LoVo (cell line): Measurements from ENCODE around the gene FNDC3B.
"Not testable (repeated sequence)": the region's sequence is repeated elsewhere in the genome, so short reads cannot be mapped to it uniquely, and the experiment has no call there.

Source experiments
- DNase-seq: peaks from one replicate; pipeline ENCODE4 v3.0.0-alpha.2; 2016; ENCODE audit warnings: low spot score

The FNDC3B gene

GRCh38 chr3:172367205-172368105, 328.1 kb downstream of the FNDC3B start:
- no peak for DNase-seq

- DNase-seq = not testable (repeated sequence)
These were observed 329.2 kb downstream of the FNDC3B start for GRCh38 chr3:172368556-172368955.

DNA sequence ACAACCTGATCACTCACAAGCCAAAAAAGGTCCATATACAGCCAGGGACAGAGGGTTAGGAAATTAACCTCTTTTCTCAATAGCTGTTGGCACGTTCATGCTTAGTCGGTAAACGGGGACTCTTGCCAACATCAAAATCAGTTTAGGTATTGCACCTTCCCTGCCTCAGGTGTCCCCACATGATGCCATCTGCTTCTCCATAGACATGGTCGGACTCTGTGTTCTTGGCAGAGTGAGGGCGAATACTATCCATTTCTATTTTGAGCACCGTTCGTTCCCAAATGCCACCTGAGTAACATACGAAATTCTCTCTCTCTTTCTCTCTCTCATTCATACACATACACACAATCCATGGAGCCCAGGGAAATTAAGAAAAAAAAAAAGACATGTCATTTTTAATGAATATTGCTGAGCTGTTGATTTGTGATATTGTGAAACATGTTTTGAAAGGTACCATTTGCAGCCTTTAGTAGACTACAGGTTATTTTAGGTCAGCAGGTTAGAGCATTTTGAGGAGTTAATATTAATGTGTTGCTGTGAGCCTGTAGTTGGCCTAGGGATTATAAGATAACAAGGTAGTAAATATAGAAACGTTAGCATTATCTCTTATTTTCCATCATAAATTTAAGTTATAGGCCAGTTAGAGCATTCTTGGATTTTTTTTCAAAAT, 330.3 kb downstream of the FNDC3B start:
- no peak for DNase-seq

- no peak for DNase-seq
These were observed 331.0 kb downstream of the FNDC3B start for GRCh38 chr3:172370419-172370818.

GRCh38 chr3:172371544-172371943, 332.2 kb downstream of the FNDC3B start:
- no peak for DNase-seq

DNA sequence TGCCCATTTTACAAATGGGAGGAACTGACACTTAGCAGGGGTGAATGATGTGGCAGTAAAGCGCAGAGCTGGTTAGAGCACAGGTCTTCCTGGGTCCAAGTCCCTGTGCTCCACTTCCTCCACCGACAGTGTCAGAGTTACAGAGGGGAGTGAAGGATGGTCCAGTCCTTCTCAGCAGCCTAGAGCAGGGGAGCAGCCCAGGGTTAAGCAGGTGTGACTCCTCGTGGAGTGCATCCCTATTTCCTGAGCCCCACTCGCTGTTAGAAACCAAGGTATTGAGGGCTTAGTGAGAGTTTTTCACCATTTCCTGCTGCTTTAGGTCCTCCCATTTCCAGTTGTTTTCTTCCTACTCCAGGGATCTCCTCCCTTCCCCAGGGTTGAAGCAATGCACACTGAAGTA, 333.5 kb downstream of the FNDC3B start:
- DNase-seq = no peak

- no peak for DNase-seq
These were observed 334.5 kb downstream of the FNDC3B start for GRCh38 chr3:172373912-172374311.

- no peak for DNase-seq
These were observed 335.9 kb downstream of the FNDC3B start for GRCh38 chr3:172375206-172375850.

DNA sequence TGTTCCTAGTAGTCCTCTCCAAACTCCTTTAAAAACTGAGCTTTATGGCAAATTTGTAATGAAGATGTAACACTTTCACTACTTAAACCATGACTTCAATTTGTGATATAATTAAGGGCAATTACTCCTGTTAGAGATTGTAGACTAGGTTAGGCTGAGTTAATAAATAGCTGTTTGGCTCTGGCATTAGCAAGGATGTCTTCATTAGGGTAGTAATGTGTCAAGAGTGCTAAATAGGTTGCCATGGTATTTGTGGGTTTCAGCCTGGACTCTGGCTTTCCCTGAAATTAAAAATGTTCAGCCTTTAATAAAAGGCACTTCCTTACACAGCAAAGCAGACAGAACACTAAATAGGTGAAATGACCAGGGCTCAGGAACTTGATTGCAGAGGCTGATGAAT, 337.0 kb downstream of the FNDC3B start:
- no peak for DNase-seq

DNA sequence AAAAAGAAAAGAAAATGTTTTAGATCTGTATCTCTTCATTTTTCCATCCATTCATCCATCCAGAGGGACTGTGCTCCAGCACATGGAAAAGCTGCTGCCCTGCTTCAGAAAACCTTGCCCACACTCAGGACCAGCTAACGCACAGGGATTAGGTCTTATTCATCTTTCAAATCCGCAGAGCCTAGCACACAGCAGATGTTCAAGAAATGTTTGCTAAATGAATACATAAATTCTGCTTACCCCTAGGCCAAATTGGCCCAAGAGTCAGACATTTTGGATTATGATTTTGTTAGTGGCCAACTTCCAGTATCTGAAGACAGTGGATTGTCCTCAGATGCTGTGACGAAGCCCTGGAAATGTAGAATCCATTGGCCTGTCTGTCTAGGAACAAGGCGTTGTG, 337.5 kb downstream of the FNDC3B start:
- no peak for DNase-seq

DNA sequence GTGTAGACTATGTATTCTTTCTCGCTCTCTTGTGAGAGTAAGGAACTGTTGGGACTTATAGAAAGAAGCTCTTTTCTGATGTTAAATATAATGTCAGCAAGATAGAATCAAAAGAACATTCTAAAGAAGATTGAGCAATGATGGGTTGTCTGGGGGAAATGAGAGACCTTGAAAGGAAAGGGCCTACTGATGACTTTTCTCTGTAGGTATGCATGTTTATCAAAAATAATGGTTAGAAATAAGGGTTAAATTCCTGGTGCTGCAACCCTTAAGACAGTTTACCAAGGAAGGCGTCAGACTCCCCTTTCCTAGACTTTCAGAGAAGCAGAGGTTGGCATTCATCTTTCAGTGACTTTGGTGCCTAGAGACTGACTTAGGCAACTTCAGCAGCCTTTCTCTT, 339.1 kb downstream of the FNDC3B start:
- no peak for DNase-seq

GRCh38 chr3:172379372-172379771, 340.0 kb downstream of the FNDC3B start:
- no peak for DNase-seq

GRCh38 chr3:172380632-172381031, 341.3 kb downstream of the FNDC3B start:
- DNase-seq = no peak

- DNase-seq = no peak
These were observed 344.0 kb downstream of the FNDC3B start for GRCh38 chr3:172383306-172383796.

- DNase-seq = no peak
These were observed 345.5 kb downstream of the FNDC3B start for GRCh38 chr3:172384836-172385235.

- DNase-seq = no peak
These were observed 348.4 kb downstream of the FNDC3B start for GRCh38 chr3:172387728-172388127.

DNA sequence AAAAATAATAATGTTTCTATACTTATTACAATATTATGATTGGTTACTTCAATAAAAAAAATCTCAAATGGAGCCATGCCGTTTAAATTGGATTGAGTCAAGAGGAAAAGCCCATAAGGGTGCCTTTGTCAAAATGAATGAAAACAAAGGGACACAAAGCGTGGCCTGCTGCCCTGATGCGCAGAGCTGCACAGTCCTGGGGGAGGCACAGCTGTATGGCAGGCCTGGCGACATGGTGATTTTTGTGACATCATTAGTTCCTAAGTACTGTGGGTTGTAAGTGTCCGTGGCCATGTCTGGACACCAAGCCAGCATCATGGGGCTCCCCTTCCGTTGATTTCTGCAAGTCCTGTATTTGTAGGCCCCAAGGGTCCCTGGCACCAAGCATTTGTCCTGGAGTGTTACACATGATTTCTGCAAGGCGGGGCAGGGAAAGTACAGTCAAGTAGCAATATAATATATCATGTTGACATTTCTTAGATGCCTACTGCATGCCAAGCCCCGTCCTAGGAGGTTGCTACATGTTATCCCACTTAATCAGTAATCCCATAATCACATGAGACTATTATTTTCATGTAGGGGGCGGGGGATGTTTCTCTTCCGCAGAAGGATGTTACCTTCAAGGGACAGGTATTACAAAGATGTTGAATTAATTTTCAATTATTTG, 349.2 kb downstream of the FNDC3B start:
- DNase-seq = no peak

DNA sequence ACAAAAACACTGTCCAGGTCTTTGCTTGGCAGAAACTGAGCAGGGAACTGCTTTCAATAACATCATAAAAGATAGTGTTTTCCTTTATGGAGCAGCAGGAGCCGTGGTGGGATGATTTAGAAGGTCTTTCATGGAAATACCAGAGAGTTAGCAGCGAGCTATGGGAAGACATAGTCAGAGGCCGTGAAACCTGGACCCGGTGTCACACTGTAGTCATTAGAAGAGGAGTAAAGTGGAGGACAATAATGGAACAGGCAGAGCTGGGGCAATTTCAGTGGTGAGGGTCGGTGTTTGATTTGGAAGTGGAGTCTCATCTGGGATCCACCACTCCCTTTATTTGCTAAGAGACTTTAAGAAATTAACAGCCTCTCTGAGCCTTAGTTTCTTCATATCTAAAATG, 351.4 kb downstream of the FNDC3B start:
- DNase-seq = no peak

GRCh38 chr3:172391592-172392302, 352.4 kb downstream of the FNDC3B start:
- DNase-seq = no peak

DNA sequence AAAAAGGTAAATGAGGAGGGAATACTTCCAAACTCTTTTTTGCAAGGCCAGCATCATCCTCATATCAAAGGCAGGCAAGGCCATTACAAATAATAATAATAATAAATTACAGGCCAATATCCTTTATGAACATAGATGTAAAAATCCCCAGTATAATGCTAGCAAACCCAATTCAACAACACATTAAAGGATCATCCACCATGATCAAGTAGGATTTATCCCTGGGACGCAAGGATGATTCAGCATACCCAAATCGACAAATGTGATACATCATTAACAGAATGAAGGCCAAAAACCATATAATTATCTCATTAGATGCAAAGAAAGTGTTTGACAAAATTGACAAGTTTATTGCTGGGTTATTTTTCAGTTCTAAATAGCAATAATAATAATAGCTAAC, 355.3 kb downstream of the FNDC3B start:
- DNase-seq = no peak

- no peak for DNase-seq
These were observed 357.0 kb downstream of the FNDC3B start for GRCh38 chr3:172396400-172396799.
